Stimulated activated naive CD8-positive, alpha-beta T cell treated with anti-CD3 and anti-CD28 coated beads, Interleukin-15, amount 100 ng/mL, for 72 hours (primary cell): ENCODE data around the gene SEC16A.

Experiments
- ATAC-seq: fragments of 150-1000 bp; cut with Tn5 transposase; 2 replicates; pipeline ENCODE4 v1.10.0; 2021; ENCODE audit warnings: mild to moderate bottlenecking, moderate library complexity
- DNase-seq, 2 donors: peaks; one replicate each; pipeline ENCODE4 v3.0.0; 2021 to 2022
- H3K27ac Mint-ChIP-seq, 2 donors: one replicate each; pipeline ENCODE4 v1.8.0; 2022; ENCODE audit warnings: mild to moderate bottlenecking in 2 of 2, mixed read lengths in 2 of 2, moderate library complexity in 2 of 2
- H3K27me3 Mint-ChIP-seq: one replicate; pipeline ENCODE4 v1.8.0; 2022; ENCODE audit warnings: mixed read lengths
- H3K4me1 Mint-ChIP-seq: one replicate; pipeline ENCODE4 v1.8.0; 2022; ENCODE audit warnings: mild to moderate bottlenecking, mixed read lengths
- H3K4me3 Mint-ChIP-seq, 2 donors: one replicate each; pipeline ENCODE4 v1.8.0; 2022; ENCODE audit warnings: mild to moderate bottlenecking in 2 of 2, mixed read lengths in 2 of 2, moderate library complexity in 1 of 2
- H3K9me3 Mint-ChIP-seq, 2 donors: one replicate each; pipeline ENCODE4 v1.8.0; 2022; ENCODE audit warnings: mixed read lengths in 2 of 2

SEC16A gene

GRCh38 chr9:136486131-136486530 is 3.3 kb upstream of the SEC16A start:
- DNase-seq (no peak), ATAC-seq (no peak)
- Mint-ChIP-seq H3K27ac (no peak overlapping the region), H3K4me1 (peaks cover 22% of the 10 kb centered on the region), H3K4me3 (no peak overlapping the region), H3K9me3 (no peaks in the 10 kb centered on the region), H3K27me3 (no peaks in the 10 kb centered on the region)

- H3K4me1 Mint-ChIP-seq = peaks cover 24% of the 10 kb centered on the region
- peak overlapping the region; percentile 12 to 39 for H3K4me3 Mint-ChIP-seq
- DNase-seq = peak; percentile 76 to 80
- H3K9me3 Mint-ChIP-seq = no peaks in the 10 kb centered on the region
- no peak overlapping the region for H3K27ac Mint-ChIP-seq
- peak; percentile 21 for ATAC-seq
- H3K27me3 Mint-ChIP-seq = no peaks in the 10 kb centered on the region
Measured at GRCh38 chr9:136485049-136486045, 2.5 kb upstream of the SEC16A start.

GRCh38 chr9:136484153-136485048 is 1.6 kb upstream of the SEC16A start:
- no peak overlapping the region for H3K27ac Mint-ChIP-seq
- H3K9me3 Mint-ChIP-seq = no peaks in the 10 kb centered on the region
- peak overlapping the region; percentile 12 to 99 for H3K4me3 Mint-ChIP-seq
- no peaks in the 10 kb centered on the region for H3K27me3 Mint-ChIP-seq
- H3K4me1 Mint-ChIP-seq = peaks cover 33% of the 10 kb centered on the region
- DNase-seq (no peak), ATAC-seq (no peak)

- no peaks in the 10 kb centered on the region for H3K9me3 Mint-ChIP-seq
- ATAC-seq = peak; percentile 79
Measured at GRCh38 chr9:136483589-136484152, 831 bp upstream of the SEC16A start.

GRCh38 chr9:136482046-136482792 is 621 bp downstream of the SEC16A start:
- DNase-seq (no peak), ATAC-seq (peak; percentile 18)
- Mint-ChIP-seq H3K4me3 (peak overlapping the region; percentile 99 to 100), H3K27me3 (no peaks in the 10 kb centered on the region), H3K4me1 (peaks cover 46% of the 10 kb centered on the region), H3K27ac (peak overlapping the region; percentile 89 to 95), H3K9me3 (no peaks in the 10 kb centered on the region)

More at GRCh38 chr9:136483589-136484152, 831 bp upstream of the SEC16A start:
- Mint-ChIP-seq H3K4me1 (peaks cover 41% of the 10 kb centered on the region), H3K27me3 (no peaks in the 10 kb centered on the region), H3K4me3 (peak overlapping the region; percentile 99 to 100), H3K27ac (peak overlapping the region; percentile 87 to 89)
- DNase-seq = peak; percentile 95 to 99

- Mint-ChIP-seq H3K9me3 (no peaks in the 10 kb centered on the region), H3K27ac (peak overlapping the region; percentile 89 to 95), H3K4me3 (peak overlapping the region; percentile 99 to 100), H3K4me1 (peaks cover 46% of the 10 kb centered on the region), H3K27me3 (no peaks in the 10 kb centered on the region)
- DNase-seq = no peak
- no peak for ATAC-seq
Measured at GRCh38 chr9:136481558-136481957, 1.3 kb downstream of the SEC16A start.

- H3K4me1 Mint-ChIP-seq = peaks cover 42% of the 10 kb centered on the region
- H3K27ac Mint-ChIP-seq = peak overlapping the region in 1 of 2 donors; percentile 71
- no peak for ATAC-seq
- H3K4me3 Mint-ChIP-seq = no peak overlapping the region
- DNase-seq = no peak
- no peaks in the 10 kb centered on the region for H3K9me3 Mint-ChIP-seq
- no peaks in the 10 kb centered on the region for H3K27me3 Mint-ChIP-seq
Measured at GRCh38 chr9:136476369-136477150, 6.3 kb downstream of the SEC16A start.

GRCh38 chr9:136474974-136475865 is 7.6 kb downstream of the SEC16A start:
- no peak for ATAC-seq
- peaks cover 35% of the 10 kb centered on the region for H3K4me1 Mint-ChIP-seq
- H3K9me3 Mint-ChIP-seq = no peaks in the 10 kb centered on the region
- H3K27ac Mint-ChIP-seq = no peak overlapping the region
- no peak for DNase-seq
- H3K27me3 Mint-ChIP-seq = no peaks in the 10 kb centered on the region
- no peak overlapping the region for H3K4me3 Mint-ChIP-seq

GRCh38 chr9:136474021-136474640 is 8.7 kb downstream of the SEC16A start:
- H3K4me1 Mint-ChIP-seq = peaks cover 24% of the 10 kb centered on the region
- ATAC-seq (no peak), DNase-seq (no peak)
- H3K27me3 Mint-ChIP-seq = no peaks in the 10 kb centered on the region
- H3K27ac Mint-ChIP-seq = peak overlapping the region in 1 of 2 donors; percentile 74
- H3K9me3 Mint-ChIP-seq = no peaks in the 10 kb centered on the region
- no peak overlapping the region for H3K4me3 Mint-ChIP-seq

GRCh38 chr9:136473354-136473721 is 9.5 kb downstream of the SEC16A start:
- no peak for ATAC-seq
- Mint-ChIP-seq H3K4me1 (peaks cover 16% of the 10 kb centered on the region), H3K4me3 (no peak overlapping the region)

GRCh38 chr9:136472640-136473353 is 10.0 kb downstream of the SEC16A start:
- Mint-ChIP-seq H3K9me3 (no peaks in the 10 kb centered on the region), H3K27me3 (no peaks in the 10 kb centered on the region), H3K4me1 (peaks cover 15% of the 10 kb centered on the region), H3K4me3 (no peak overlapping the region), H3K27ac (no peak overlapping the region)
- ATAC-seq (no peak), DNase-seq (no peak)

More at GRCh38 chr9:136473354-136473721, 9.5 kb downstream of the SEC16A start:
- Mint-ChIP-seq H3K9me3 (no peaks in the 10 kb centered on the region), H3K27me3 (no peaks in the 10 kb centered on the region), H3K27ac (no peak overlapping the region)
- DNase-seq = no peak

GRCh38 chr9:136471802-136472487 is 10.9 kb downstream of the SEC16A start:
- no peak for ATAC-seq
- peaks cover 15% of the 10 kb centered on the region for H3K4me1 Mint-ChIP-seq
- no peaks in the 10 kb centered on the region for H3K9me3 Mint-ChIP-seq
- H3K4me3 Mint-ChIP-seq = no peak overlapping the region
- no peak for DNase-seq
- no peaks in the 10 kb centered on the region for H3K27me3 Mint-ChIP-seq
- H3K27ac Mint-ChIP-seq = no peak overlapping the region
